A549 (cell line): Measurements from ENCODE around the gene ARHGEF7. TPM values are rescaled to one million over a fixed set of nuclear protein-coding genes. Genes with fewer than 3 reads are reported as not detected.

ENCODE experiments used
- ATAC-seq, 2 experiments: fragments of 200-7000 bp in 1 of 2; fragments of >200 bp in 1 of 2; cut with Nextera tagmentation in 1 of 2; cut with Tn5 transposase in 1 of 2; 3 replicates each; pipeline versions ENCODE4 v1.8.0 to v1.9.1; 2018 to 2020; ENCODE audit warnings: mild to moderate bottlenecking in 1 of 2, moderate library complexity in 1 of 2
- CTCF ChIA-PET: fragments of 300-600 bp; sonication (Branson Sonifier 250); formaldehyde crosslinking; extraction: SDS; loops from one replicate; lab custom pipeline; 2021; ENCODE audit warnings: antibody characterized with exemption, inconsistent platforms; lab: Yijun Ruan, JAX
- POLR2A ChIA-PET: fragments of 350-600 bp; formaldehyde crosslinking; extraction: SDS; loops from one replicate; lab custom pipeline; 2021; ENCODE audit warnings: antibody characterized with exemption, inconsistent platforms; lab: Yijun Ruan, JAX
- DNase-seq, 2 experiments: peaks; one replicate each; pipeline versions ENCODE4 v3.0.0 to v3.0.0-alpha.2; 2011 to 2016; ENCODE audit warnings: low read depth in 1 of 2, low spot score in 1 of 2
- FAIRE-seq: peaks from 2 replicates; lab custom pipeline; 2011; peaks lifted over from hg19 to GRCh38; lab: Jason Lieb, UNC
- H3K27ac ChIP-seq, 2 experiments: fragments of >200 bp; sonication (Bioruptor Twin); formaldehyde crosslinking; 3 replicates each; pipeline ENCODE4 v1.5.1; 2016 to 2017
- H3K4me1 ChIP-seq: fragments of >200 bp; sonication (Bioruptor Twin); formaldehyde crosslinking; 3 replicates; pipeline ENCODE4 v1.6.1; 2016
- H3K4me2 ChIP-seq: fragments of >200 bp; sonication (Bioruptor Twin); formaldehyde crosslinking; 3 replicates; pipeline ENCODE4 v1.6.1; 2016
- H3K4me3 ChIP-seq: fragments of >200 bp; sonication (Bioruptor Twin); formaldehyde crosslinking; 3 replicates; pipeline ENCODE4 v1.5.1; 2016
- H3K9me3 ChIP-seq: fragments of >200 bp; sonication (Bioruptor Twin); formaldehyde crosslinking; 3 replicates; pipeline ENCODE4 v1.6.1; 2016
- CBX2 ChIP-seq: fragments of 200-600 bp; sonication (generic); IDR thresholded peaks from 2 replicates; pipeline ENCODE4 v1.6.1; 2016; ENCODE audit warnings: low read depth, mild to moderate bottlenecking, borderline replicate concordance
- EHMT2 ChIP-seq: fragments of 200-600 bp; sonication (generic); IDR thresholded peaks from 2 replicates; pipeline ENCODE4 v1.6.1; 2016; ENCODE audit warnings: antibody characterized with exemption, low read depth, mild to moderate bottlenecking, moderate library complexity
- FOSB ChIP-seq: fragments of 250-450 bp; sonication (Bioruptor Pico); IDR thresholded peaks from 2 replicates; pipeline ENCODE4 v1.5.0; 2020; ENCODE audit warnings: mild to moderate bottlenecking, moderate library complexity
- FOSL2 ChIP-seq, 2 experiments: fragments of 450-650 bp in 1 of 2; fragments of >200 bp in 1 of 2; sonication (Bioruptor Twin) in 1 of 2; formaldehyde crosslinking; IDR thresholded peaks; 2 replicates each; pipeline versions ENCODE4 v1.5.0 to v1.6.1; 2016 to 2020; ENCODE audit warnings: mild to moderate bottlenecking in 1 of 2, moderate library complexity in 1 of 2
- HMGXB4 ChIP-seq: fragments of 250-450 bp; sonication (Bioruptor Pico); IDR thresholded peaks from 2 replicates; pipeline ENCODE4 v1.5.0; 2021; ENCODE audit warnings: mild to moderate bottlenecking, moderate library complexity, borderline replicate concordance
- JUNB ChIP-seq: fragments of >200 bp; sonication (Bioruptor Twin); formaldehyde crosslinking; IDR thresholded peaks from 2 replicates; pipeline ENCODE4 v1.6.1; 2016
- KDM5A ChIP-seq: fragments of 200-600 bp; sonication (generic); IDR thresholded peaks from 2 replicates; pipeline ENCODE4 v1.6.1; 2016; ENCODE audit warnings: antibody characterized with exemption, mild to moderate bottlenecking
- MAFK ChIP-seq: fragments of 450-650 bp; IDR thresholded peaks from 2 replicates; pipeline ENCODE4 v1.6.1; 2014; ENCODE audit not compliant: partially characterized antibody
- MAZ ChIP-seq: fragments of 150-350 bp; IDR thresholded peaks from 2 replicates; pipeline ENCODE4 v1.6.1; 2014; ENCODE audit warnings: antibody characterized with exemption, low read depth, low read length, borderline replicate concordance
- MYC ChIP-seq: IDR thresholded peaks from 2 replicates; pipeline ENCODE4 v1.6.1; 2012; ENCODE audit warnings: mild to moderate bottlenecking, inconsistent platforms, low read length, improper control_type of control experiment, borderline replicate concordance
- RAD21 ChIP-seq, 2 experiments: fragments of >200 bp in 1 of 2; sonication (Bioruptor Twin) in 1 of 2; formaldehyde crosslinking in 1 of 2; IDR thresholded peaks in 1 of 2; conservative IDR thresholded peaks in 1 of 2; 2 replicates in 1 of 2; 3 replicates in 1 of 2; pipeline ENCODE4 v1.6.1; 2012 to 2018; ENCODE audit warnings: inconsistent platforms in 1 of 2
- RFX5 ChIP-seq: fragments of 450-650 bp; IDR thresholded peaks from 2 replicates; pipeline ENCODE4 v1.7.1; 2014; ENCODE audit warnings: antibody characterized with exemption, mild to moderate bottlenecking, moderate library complexity
- ZNF302 ChIP-seq: fragments of 250-450 bp; sonication (Bioruptor Pico); IDR thresholded peaks from 2 replicates; pipeline ENCODE4 v1.9.0; 2021; ENCODE audit warnings: inconsistent platforms, mild to moderate bottlenecking, moderate library complexity
- ZSCAN20 ChIP-seq: fragments of 250-450 bp; sonication (Bioruptor Pico); IDR thresholded peaks from 2 replicates; pipeline ENCODE4 v1.8.0; 2022; ENCODE audit warnings: mild to moderate bottlenecking, moderate library complexity
- WGBS: methylation state at CpG from one replicate; pipeline ENCODE4 v1.1.6; 2017; ENCODE audit errors: missing lambda C conversion rate; 5-methylcytosine and 5-hydroxymethylcytosine counted together
- polyA minus RNA-seq: library from RNA; depleted of rRNA, polyadenylated mRNA; stranded (reverse); fragments of >200 nt; gene quantifications from 2 replicates; pipeline ENCODE4 v1.2.3, GENCODE V29; 2011; rRNA and poly(A)+ RNA removed
- polyA plus RNA-seq, 4 experiments: library from polyadenylated mRNA; depleted of rRNA in 3 of 4; stranded (reverse); fragments of >200 nt; fragmentation: RNase III in 1 of 4; extraction: RNeasy Plus Mini Kit Qiagen cat#74134 plus additional on column Dnase treatment in 1 of 4; gene quantifications; 2 replicates in 3 of 4; 3 replicates in 1 of 4; pipeline ENCODE4 v1.2.3, GENCODE V29; 2011 to 2017

Gene ARHGEF7
- polyA plus RNA-seq (2011; rRNA removed) (23.1 and 23.9 TPM in 2 replicates), polyA plus RNA-seq (2017; fragmentation: RNase III; extraction: RNeasy Plus Mini Kit Qiagen cat#74134 plus additional on column Dnase treatment) (21.1 to 23.2 TPM (median 21.4 TPM) in 3 replicates), polyA minus RNA-seq (30.8 and 31.0 TPM in 2 replicates)
- polyA plus RNA-seq (2012; cell fraction: cytosol; rRNA removed), result 10.1 and 12.0 TPM in 2 replicates
- polyA plus RNA-seq (2012; cell fraction: nucleus; rRNA removed), result 26.3 and 37.9 TPM in 2 replicates

- no peak for TF ChIP-seq MAZ
- no peak for TF ChIP-seq JUNB
- TF ChIP-seq MAFK, result no peak
- TF ChIP-seq ZSCAN20, result no peak
- TF ChIP-seq EHMT2, result no peak
- TF ChIP-seq HMGXB4 (CRISPR knock-in tag), result no peak
- Histone ChIP-seq H3K9me3 (no peaks in the 10 kb centered on the region), H3K4me2 (peak within 1 kb of the TSS; percentile 91), H3K4me1 (0 out of 3 replicates have a peak, but pooled peaks cover 5% of the 10 kb centered on the region), H3K4me3 (peak within 1 kb of the TSS; percentile 55), H3K27ac (peak within 1 kb of the TSS in 1 of 2 experiments; percentile 14; a peak in 1 of 6 replicates)
- FAIRE-seq (no peak), ATAC-seq (peak in 1 of 2 experiments; percentile 26; a peak in 1 of 6 replicates), DNase-seq (no peak)
- POLR2A ChIA-PET, result no interaction called here
- CTCF ChIA-PET, result no interaction called here
- WGBS, result no CpG with 5 or more reads among the region's 137 CpGs
Measured at GRCh38 chr13:111115061-111115964, at the start of gene ARHGEF7. Gene ARHGEF7 (plus strand): TSS chr13:111115310. CDS start chr13:111115527, 217 bp downstream.

- TF ChIP-seq ZNF302 (CRISPR knock-in tag), result no peak
- TF ChIP-seq MAFK, result no peak
- no peak for TF ChIP-seq FOSL2 (IDR thresholded peaks at IDR 0.05)
- TF ChIP-seq FOSL2 (CRISPR knock-in tag; IDR thresholded peaks at IDR 0.05), result no peak
- ATAC-seq (no peak), DNase-seq (no peak), FAIRE-seq (no peak)
- Histone ChIP-seq H3K27ac (no peak overlapping the region), H3K4me3 (no peak overlapping the region), H3K4me2 (no peak overlapping the region), H3K4me1 (no peaks in the 10 kb centered on the region), H3K9me3 (no peaks in the 10 kb centered on the region)
- WGBS, result 83% methylated on average over 11 of the region's 12 CpGs
- ChIA-PET CTCF (interaction anchor here (1.2 kb wide), 1 partner anchor 151 kb away, joined by 3 read pairs; no protein-coding TSS in a partner anchor), POLR2A (no interaction called here)
Measured at GRCh38 chr13:111065698-111066097, 49.4 kb upstream of the ARHGEF7 start.

- Histone ChIP-seq H3K4me2 (no peak overlapping the region), H3K4me3 (no peak overlapping the region), H3K9me3 (no peaks in the 10 kb centered on the region), H3K27ac (no peak overlapping the region), H3K4me1 (no peaks in the 10 kb centered on the region)
- ATAC-seq, result no peak
- POLR2A ChIA-PET, result no interaction called here
- CTCF ChIA-PET, result interaction anchor here (0.9 to 2.7 kb wide), 7 partner anchors 9 to 150 kb away, joined by 3 to 12 read pairs (median 5); no protein-coding TSS in a partner anchor
- 87% methylated on average over 17 of the region's 22 CpGs for WGBS
- TF ChIP-seq ZNF302 (CRISPR knock-in tag), result no peak
- no peak for TF ChIP-seq CBX2
- no peak for TF ChIP-seq RFX5
- TF ChIP-seq KDM5A, result no peak
- no peak for DNase-seq
- FAIRE-seq, result no peak
Measured at GRCh38 chr13:111066544-111066943, 48.6 kb upstream of the ARHGEF7 start.

- Histone ChIP-seq H3K4me3 (peak overlapping the region; percentile 58), H3K27ac (no peak overlapping the region), H3K4me2 (peak overlapping the region; percentile 99), H3K4me1 (no peaks in the 10 kb centered on the region), H3K9me3 (no peaks in the 10 kb centered on the region)
- 0 out of 6 replicates have a peak, but pooled peaks of 1 of the 2 experiments have one; percentile 18 for ATAC-seq
- WGBS, result 7% methylated on average over 2 of the region's 2 CpGs
- no peak for DNase-seq
- ChIA-PET CTCF (interaction anchor here (0.8 to 3.0 kb wide), 20 partner anchors 9 to 392 kb away, joined by 3 to 16 read pairs (median 4); no protein-coding TSS in a partner anchor), POLR2A (no interaction called here)
- no peak for FAIRE-seq
- TF ChIP-seq MYC (no peak), FOSB (CRISPR knock-in tag) (no peak), RAD21 (conservative IDR thresholded peaks at IDR 0.05 in 1 of 2, IDR thresholded peaks at IDR 0.05 in 1 of 2) (0 out of 5 replicates have a peak, but pooled peaks of 1 of the 2 experiments have one; percentile 23)
Measured at GRCh38 chr13:111068009-111068350, 47.1 kb upstream of the ARHGEF7 start.
